PC-3 (cell line): Measurements from ENCODE around the gene SLC38A3. TPM values are rescaled to one million over a fixed set of nuclear protein-coding genes. Genes with fewer than 3 reads are reported as not detected.

Experiments used
- ATAC-seq: fragments of 200-7000 bp; cut with Tn5 transposase; 2 replicates; pipeline ENCODE4 v1.9.1; 2020; ENCODE audit warnings: mild to moderate bottlenecking, moderate library complexity
- BruUV-seq: library from RNA; stranded (reverse); fragments of 400-500 nt; replicated peaks from 2 replicates; lab custom pipeline; 2021; lab: Mats Ljungman, UMichigan
- CTCF ChIA-PET: fragments of 300-600 bp; sonication (Branson Sonifier 250); formaldehyde crosslinking; loops from one replicate; lab custom pipeline; 2022; ENCODE audit warnings: antibody characterized with exemption; lab: Charles Lee
- POLR2A ChIA-PET: fragments of 300-600 bp; sonication (Branson Sonifier 250); formaldehyde crosslinking; loops from one replicate; lab custom pipeline; 2022; ENCODE audit warnings: antibody characterized with exemption; ENCODE audit not compliant: unreplicated experiment; lab: Charles Lee
- DNase-seq: peaks from one replicate; pipeline ENCODE4 v3.0.0-alpha.2; 2015
- H2AFZ ChIP-seq: fragments of 300-600 bp; sonication (generic); 2 replicates; pipeline ENCODE4 v1.6.0; 2016; ENCODE audit warnings: antibody characterized with exemption, low read length
- H3F3A ChIP-seq: fragments of 300-600 bp; sonication (generic); one replicate; pipeline ENCODE4 v1.6.0; 2017; ENCODE audit warnings: antibody characterized with exemption, low read length, control low read depth, mild to moderate bottlenecking; ENCODE audit not compliant: unreplicated experiment
- H3K27ac ChIP-seq: fragments of 300-600 bp; sonication (generic); 2 replicates; pipeline ENCODE4 v1.5.1; 2016; ENCODE audit warnings: mild to moderate bottlenecking, low read length
- H3K27me3 ChIP-seq: fragments of 300-600 bp; sonication (generic); 2 replicates; pipeline ENCODE4 v1.6.1; 2016; ENCODE audit warnings: low read length, mixed read lengths
- H3K36me3 ChIP-seq: fragments of 300-600 bp; sonication (generic); 2 replicates; pipeline ENCODE4 v1.6.1; 2016; ENCODE audit warnings: low read depth, mixed run types, low read length, mixed read lengths
- H3K4me1 ChIP-seq: fragments of 300-600 bp; sonication (generic); 2 replicates; pipeline ENCODE4 v1.5.1; 2016; ENCODE audit warnings: low read length; ENCODE audit not compliant: insufficient read depth
- H3K4me2 ChIP-seq: fragments of 300-600 bp; sonication (generic); 2 replicates; pipeline ENCODE4 v1.6.0; 2016; ENCODE audit warnings: low read length
- H3K4me3 ChIP-seq: fragments of 300-600 bp; sonication (generic); 2 replicates; pipeline ENCODE4 v1.5.1; 2016; ENCODE audit warnings: mild to moderate bottlenecking, low read length, mixed read lengths
- H3K79me2 ChIP-seq: fragments of 300-600 bp; sonication (generic); 2 replicates; pipeline ENCODE4 v1.6.1; 2017; ENCODE audit warnings: low read length, mixed read lengths
- H3K9ac ChIP-seq: fragments of 300-600 bp; sonication (generic); 2 replicates; pipeline ENCODE4 v1.6.0; 2016; ENCODE audit warnings: mild to moderate bottlenecking, low read length
- H3K9me2 ChIP-seq: fragments of 300-600 bp; sonication (generic); replicated peaks from 2 replicates; pipeline ENCODE4 v1.6.1; 2016; ENCODE audit warnings: mixed run types, low read length, mixed read lengths
- H3K9me3 ChIP-seq: fragments of 300-600 bp; sonication (generic); 2 replicates; pipeline ENCODE4 v1.6.1; 2016; ENCODE audit warnings: low read length, mixed read lengths
- H4K20me1 ChIP-seq: fragments of 300-600 bp; sonication (generic); 2 replicates; pipeline ENCODE4 v1.6.1; 2016; ENCODE audit warnings: low read length, mixed read lengths
- EZH2 ChIP-seq: fragments of 300-600 bp; sonication (generic); IDR thresholded peaks from one replicate; pipeline ENCODE4 v1.6.1; 2017; ENCODE audit warnings: antibody characterized with exemption, mild to moderate bottlenecking, low read length; ENCODE audit not compliant: unreplicated experiment
- EZH2phosphoT487 ChIP-seq: fragments of 300-600 bp; sonication (generic); IDR thresholded peaks from 2 replicates; pipeline ENCODE4 v1.6.1; 2018; ENCODE audit warnings: mild to moderate bottlenecking, antibody characterized with exemption, low read length, borderline replicate concordance
- intact Hi-C: fragments of 100-400 bp; cut with micrococcal nuclease; formaldehyde crosslinking; loops from 2 replicates; pipeline ENCODE4 v1.9.0; 2023
- total RNA-seq: library from RNA; depleted of rRNA; stranded (reverse); fragments of >200 nt; gene quantifications from 2 replicates; pipeline ENCODE4 v1.2.3, GENCODE V29; 2014
- TF ChIP-seq, protein P1 (sequence below): fragments of 300-600 bp; sonication (generic); conservative IDR thresholded peaks from 2 replicates; pipeline ENCODE4 v1.5.1; 2017; ENCODE audit warnings: antibody characterized with exemption, low read depth, mild to moderate bottlenecking, low read length

The SLC38A3 gene
- total RNA-seq, 1 experiment from 2014 or later = 3.3 TPM

DNA sequence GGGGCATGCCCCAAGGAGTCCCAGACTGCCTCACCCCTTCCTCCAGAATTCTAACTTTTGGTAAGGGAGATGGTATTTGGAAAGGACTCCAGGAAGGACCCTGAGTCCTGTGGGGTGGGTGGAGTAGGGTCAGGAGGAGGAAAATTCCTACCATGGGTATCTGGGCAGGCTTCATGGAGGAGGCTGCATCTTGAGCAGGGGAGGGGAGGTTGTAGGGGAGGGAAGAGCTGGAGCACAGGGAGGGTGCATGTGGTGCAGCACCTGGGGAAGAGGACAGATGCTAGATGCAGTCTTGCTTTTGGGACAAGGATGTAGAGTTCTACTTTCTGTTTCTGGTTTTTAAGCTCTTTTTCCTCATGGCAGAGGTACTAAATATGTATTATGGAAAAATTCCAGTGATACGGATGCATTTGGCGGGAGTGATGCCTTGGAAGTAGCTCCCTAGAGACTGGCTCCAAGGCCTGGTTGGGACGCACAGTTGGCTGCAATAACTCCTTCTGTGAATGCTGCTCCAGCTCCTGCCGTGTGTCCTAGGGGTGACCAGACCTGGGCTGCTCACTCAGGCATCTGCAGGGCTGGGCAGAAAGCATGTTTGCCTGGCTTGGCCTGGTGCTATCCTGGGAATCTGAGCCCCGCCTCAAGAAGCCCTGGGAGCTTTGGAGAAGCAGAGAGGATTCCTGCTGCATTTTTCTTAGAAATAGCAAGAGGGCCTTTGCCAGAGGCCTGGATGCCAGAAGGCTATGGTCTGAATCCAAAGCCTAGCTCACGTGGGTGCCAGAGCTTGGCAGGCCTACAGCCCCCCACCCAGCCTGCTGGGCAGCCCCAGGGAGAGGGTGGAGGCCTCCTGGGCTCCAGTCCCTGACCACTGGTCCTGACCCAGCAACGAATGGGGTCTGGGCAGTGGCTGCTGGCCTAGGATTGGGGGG is 39.8 kb upstream of the SLC38A3 start:
- H3K9me2 ChIP-seq = no peaks in the 10 kb centered on the region
- H3K79me2 ChIP-seq = peaks cover 45% of the 10 kb centered on the region
- peak overlapping the region; percentile 99 for H3K27ac ChIP-seq
- no peaks in the 10 kb centered on the region for H3K36me3 ChIP-seq
- no peaks in the 10 kb centered on the region for H3K9me3 ChIP-seq
- no peaks in the 10 kb centered on the region for H3K27me3 ChIP-seq
- intact Hi-C loops = no loop called here
- BruUV-seq = no TSS peak
- H3F3A ChIP-seq = no peaks in the 10 kb centered on the region
- no peaks in the 10 kb centered on the region for H4K20me1 ChIP-seq
- DNase-seq (peak; percentile 63), ATAC-seq (peak; percentile 23)
- H3K9ac ChIP-seq = peak overlapping the region; percentile 87
- ChIA-PET POLR2A (interaction anchor here (0.6 kb wide), 5 partner anchors 8 to 95 kb away, joined by 3 to 8 read pairs (median 4); no protein-coding TSS in a partner anchor), CTCF (interaction anchor here (0.7 to 1.3 kb wide), 2 partner anchors 9 to 11 kb away, joined by 5 to 6 read pairs; no protein-coding TSS in a partner anchor)
- H3K4me1 ChIP-seq = peaks cover 87% of the 10 kb centered on the region
- no peak overlapping the region for H2AFZ ChIP-seq
- no peak for TF ChIP-seq EZH2
- TF ChIP-seq, protein P1, sequence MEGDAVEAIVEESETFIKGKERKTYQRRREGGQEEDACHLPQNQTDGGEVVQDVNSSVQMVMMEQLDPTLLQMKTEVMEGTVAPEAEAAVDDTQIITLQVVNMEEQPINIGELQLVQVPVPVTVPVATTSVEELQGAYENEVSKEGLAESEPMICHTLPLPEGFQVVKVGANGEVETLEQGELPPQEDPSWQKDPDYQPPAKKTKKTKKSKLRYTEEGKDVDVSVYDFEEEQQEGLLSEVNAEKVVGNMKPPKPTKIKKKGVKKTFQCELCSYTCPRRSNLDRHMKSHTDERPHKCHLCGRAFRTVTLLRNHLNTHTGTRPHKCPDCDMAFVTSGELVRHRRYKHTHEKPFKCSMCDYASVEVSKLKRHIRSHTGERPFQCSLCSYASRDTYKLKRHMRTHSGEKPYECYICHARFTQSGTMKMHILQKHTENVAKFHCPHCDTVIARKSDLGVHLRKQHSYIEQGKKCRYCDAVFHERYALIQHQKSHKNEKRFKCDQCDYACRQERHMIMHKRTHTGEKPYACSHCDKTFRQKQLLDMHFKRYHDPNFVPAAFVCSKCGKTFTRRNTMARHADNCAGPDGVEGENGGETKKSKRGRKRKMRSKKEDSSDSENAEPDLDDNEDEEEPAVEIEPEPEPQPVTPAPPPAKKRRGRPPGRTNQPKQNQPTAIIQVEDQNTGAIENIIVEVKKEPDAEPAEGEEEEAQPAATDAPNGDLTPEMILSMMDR = no peak
- no peak for TF ChIP-seq EZH2phosphoT487
- peak overlapping the region; percentile 66 for H3K4me2 ChIP-seq
- H3K4me3 ChIP-seq = no peak overlapping the region

DNA sequence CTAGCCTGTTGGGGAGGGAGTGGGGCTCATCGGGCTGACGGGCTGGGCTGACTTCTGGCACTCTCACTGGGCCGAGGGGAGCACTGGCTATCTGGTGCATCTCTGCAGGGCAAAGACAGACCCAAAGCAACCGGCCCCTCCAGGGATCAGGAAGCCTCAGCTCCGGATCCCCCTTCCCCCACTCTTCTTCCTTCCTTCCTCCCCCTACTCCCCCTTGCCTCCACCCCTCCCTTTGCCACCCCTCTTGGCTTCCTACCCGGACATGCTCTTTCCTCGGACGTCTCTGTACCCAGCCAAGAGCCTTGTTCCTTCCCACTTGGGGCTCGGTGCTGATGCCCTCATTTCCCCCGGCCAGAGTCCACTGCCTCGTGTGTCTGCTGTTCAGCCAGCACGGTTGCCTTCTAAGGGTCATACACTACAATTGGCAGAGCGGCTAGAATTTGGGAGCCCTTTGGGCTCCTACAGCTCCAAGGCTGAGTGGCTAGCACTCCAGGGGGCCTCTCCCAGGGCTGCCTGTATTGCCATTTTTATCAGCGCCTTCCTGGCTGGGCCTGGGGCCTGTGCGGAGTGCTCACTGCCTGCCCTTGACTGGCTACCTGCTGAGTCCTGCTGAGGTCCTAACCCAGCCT is 39.0 kb upstream of the SLC38A3 start:
- H3K9ac ChIP-seq = peak overlapping the region; percentile 87
- H3K9me2 ChIP-seq = no peaks in the 10 kb centered on the region
- no peak overlapping the region for H3K4me3 ChIP-seq
- ChIA-PET CTCF (interaction anchor here (0.7 to 1.3 kb wide), 2 partner anchors 10 to 12 kb away, joined by 5 to 6 read pairs; no protein-coding TSS in a partner anchor), POLR2A (interaction anchor here (0.6 kb wide), 2 partner anchors 10 to 20 kb away, joined by 4 to 8 read pairs; no protein-coding TSS in a partner anchor)
- peak; percentile 7 for ATAC-seq
- BruUV-seq = no TSS peak
- H3K9me3 ChIP-seq = no peaks in the 10 kb centered on the region
- peak overlapping the region; percentile 66 for H3K4me2 ChIP-seq
- H3K36me3 ChIP-seq = no peaks in the 10 kb centered on the region
- H3F3A ChIP-seq = no peaks in the 10 kb centered on the region
- no peaks in the 10 kb centered on the region for H3K27me3 ChIP-seq
- TF ChIP-seq, protein P1 = no peak
- TF ChIP-seq EZH2phosphoT487 (no peak), EZH2 (no peak)
- intact Hi-C loops = no loop called here
- no peak overlapping the region for H2AFZ ChIP-seq
- DNase-seq = peak; percentile 29
- peak overlapping the region; percentile 99 for H3K27ac ChIP-seq
- H4K20me1 ChIP-seq = no peaks in the 10 kb centered on the region
- H3K4me1 ChIP-seq = peaks cover 88% of the 10 kb centered on the region
- peaks cover 49% of the 10 kb centered on the region for H3K79me2 ChIP-seq
